Measurements from ENCODE around the gene TMX1. TPM values are rescaled to one million over a fixed set of nuclear protein-coding genes. Genes with fewer than 3 reads are reported as not detected.

Gene TMX1
- total and polyA plus RNA-seq, 2 of the 8 experiments (the other 6 are each of a cell fraction or from before 2014, with no cell fraction given), result 26.6 to 84.0 TPM

DNA sequence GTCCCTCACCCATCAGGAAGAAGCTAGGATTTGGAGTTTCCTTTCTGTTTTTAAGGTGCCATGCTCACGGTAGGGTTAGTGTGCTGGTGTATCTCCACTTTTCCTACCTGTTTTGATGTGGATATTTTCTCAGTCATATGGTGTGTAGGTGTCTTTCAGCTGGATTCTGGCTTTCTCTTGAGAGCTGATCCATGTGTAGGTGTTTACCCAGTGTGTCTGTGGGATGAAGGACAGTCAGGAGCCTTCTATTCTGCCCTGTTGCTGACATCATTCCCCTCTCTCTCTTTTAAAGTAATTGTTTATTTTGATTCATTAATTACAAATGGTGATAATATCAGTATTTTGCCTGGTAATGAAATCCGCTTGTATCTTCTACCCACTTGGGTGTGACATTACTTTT, 22.8 kb downstream of the TMX1 start:
- no peak overlapping the region for H4K8ac ChIP-seq (ENCODE audit: extremely low read depth, insufficient read depth, low read length)
- H4K5ac ChIP-seq (ENCODE audit: insufficient read length, low read depth, low read length), result no peak overlapping the region
- no peak overlapping the region for H3K4ac ChIP-seq (replicated peaks; ENCODE audit: insufficient read length, low read depth, low read length)
- H2BK12ac ChIP-seq (ENCODE audit: low read depth, low read length), result no peak overlapping the region
- peaks cover 0 to 8% of the 10 kb centered on the region in 2 experiments; a peak in 2 of 4 replicates for H3K79me2 ChIP-seq (ENCODE audit: control insufficient read depth in 1 of 2, insufficient read depth in 2 of 2, low read length in 2 of 2)
- no peak overlapping the region for H3K14ac ChIP-seq (ENCODE audit: insufficient read length)
- no peak for FAIRE-seq
- peaks cover 0 to 5% of the 10 kb centered on the region in 2 experiments for H4K20me1 ChIP-seq (replicated peaks in 1 of 2; ENCODE audit: control insufficient read depth in 1 of 2, insufficient read depth in 2 of 2, low read length in 2 of 2)
- H2BK120ac ChIP-seq (replicated peaks; ENCODE audit: low read depth, low read length), result no peak overlapping the region
- no peaks in the 10 kb centered on the region for H3K79me1 ChIP-seq (ENCODE audit: low read depth, low read length)
- H2AK5ac ChIP-seq (ENCODE audit: low read depth, low read length), result no peak overlapping the region
- DNase-seq (ENCODE audit: low read depth in 1 of 2, low spot score in 2 of 2), result no peak
- H3K4me2 ChIP-seq (ENCODE audit: insufficient read depth in 1 of 2, low read depth in 2 of 2, low read length in 2 of 2), result no peak overlapping the region
- no peak overlapping the region for H2BK5ac ChIP-seq (ENCODE audit: low read depth, low read length)
- no peaks in the 10 kb centered on the region for H3K9me3 ChIP-seq (ENCODE audit: insufficient read depth in 2 of 2, low read depth in 1 of 2, low read length in 1 of 2)
- no peak overlapping the region for H4K91ac ChIP-seq (replicated peaks; ENCODE audit: insufficient read length, low read length)
- H2AFZ ChIP-seq (ENCODE audit: low read length), result no peak overlapping the region
- H3K4me1 ChIP-seq (replicated peaks in 1 of 4; ENCODE audit: control insufficient read depth in 3 of 4, insufficient read depth in 4 of 4, low read length in 3 of 4), result peaks cover 0 to 3% (median 0%) of the 10 kb centered on the region in 4 experiments; a peak in 1 of 7 replicates
- H3K18ac ChIP-seq (ENCODE audit: extremely low read depth, low read length), result no peak overlapping the region
- H3K56ac ChIP-seq (replicated peaks; ENCODE audit: insufficient read length, low read depth, low read length), result no peak overlapping the region
- POLR2A ChIA-PET (ENCODE audit: partially characterized antibody), result interaction anchor here (1.2 to 2.2 kb wide), 3 partner anchors 11 to 23 kb away, joined by 3 to 4 read pairs (median 4); partner anchors contain the start of gene TMX1
- peaks cover 0 to 34% (median 4%) of the 10 kb centered on the region in 4 experiments; a peak in 4 of 8 replicates for H3K36me3 ChIP-seq (ENCODE audit: control insufficient read depth in 2 of 4, insufficient read depth in 4 of 4, low read length in 3 of 4)
- 89% methylated on average over 2 of the region's 2 CpGs; no CpG with 5 or more reads in 1 of the 2 experiments for WGBS, 2 experiments (ENCODE audit: extremely low coverage in 1 of 2, insufficient coverage in 1 of 2, insufficient read length in 1 of 2, insufficient replicate concordance in 2 of 2, low coverage in 1 of 2, low lambda C conversion rate in 2 of 2, missing lambda C conversion rate in 1 of 2)
- no peak overlapping the region for H2BK20ac ChIP-seq (ENCODE audit: low read length)
- no peak overlapping the region for H3K9ac ChIP-seq (replicated peaks in 1 of 4; ENCODE audit: extremely low read depth in 1 of 4, low read depth in 3 of 4, low read length in 3 of 4)
- no peaks in the 10 kb centered on the region for H3K27me3 ChIP-seq (replicated peaks in 1 of 4; ENCODE audit: control insufficient read depth in 3 of 4, extremely low read depth in 1 of 4, insufficient read depth in 3 of 4, low read length in 3 of 4)
- no peaks in the 10 kb centered on the region for H3K23me2 ChIP-seq (ENCODE audit: low read depth, low read length)
- no peak overlapping the region for H3K4me3 ChIP-seq (ENCODE audit: extremely low read depth in 1 of 4, insufficient read depth in 2 of 4, low read depth in 3 of 4, low read length in 4 of 4)
- H3K23ac ChIP-seq (ENCODE audit: insufficient read length), result no peak overlapping the region
- no peak overlapping the region for H3K27ac ChIP-seq (ENCODE audit: low read depth, low read length)
- H2BK15ac ChIP-seq (ENCODE audit: low read length), result no peak overlapping the region
- CTCF ChIA-PET (ENCODE audit: partially characterized antibody), result interaction anchor here (0.9 to 1.7 kb wide), 4 partner anchors 20 to 488 kb away, joined by 3 to 5 read pairs (median 4); no protein-coding TSS in a partner anchor
- TF ChIP-seq SIX5 (IDR thresholded peaks at IDR 0.05; ENCODE audit: low read depth, low read length) (no peak), PHF8 (conservative IDR thresholded peaks at IDR 0.05; ENCODE audit: low read depth, low read length) (no peak), ASH2L (IDR thresholded peaks at IDR 0.05; ENCODE audit: low read length) (no peak), TAF1 (IDR thresholded peaks at IDR 0.05; ENCODE audit: low read depth, low read length) (no peak), NRF1 (IDR thresholded peaks at IDR 0.05; ENCODE audit: low read depth, low read length) (no peak), SIRT6 (IDR thresholded peaks at IDR 0.05; ENCODE audit: low read length) (no peak), POLR2AphosphoS5 (IDR thresholded peaks at IDR 0.05; ENCODE audit: low read depth, low read length) (no peak), MAX (IDR thresholded peaks at IDR 0.05) (no peak), KDM4A (IDR thresholded peaks at IDR 0.05; ENCODE audit: low read depth, low read length, severe bottlenecking) (no peak), JUN (IDR thresholded peaks at IDR 0.05; ENCODE audit: low read depth, low read length) (no peak), HDAC2 (IDR thresholded peaks at IDR 0.05; ENCODE audit: borderline replicate concordance in 1 of 2, low read depth in 2 of 2, low read length in 2 of 2) (no peak), BRCA1 (IDR thresholded peaks at IDR 0.05; ENCODE audit: low read depth, low read length) (no peak), POLR2A (IDR thresholded peaks at IDR 0.05; ENCODE audit: control extremely low read depth in 1 of 2, low read depth in 2 of 2, low read length in 2 of 2) (no peak), EZH2 (IDR thresholded peaks at IDR 0.05; ENCODE audit: low read depth, low read length, severe bottlenecking) (no peak)

Data from H1 (cell line).